PC-3 (cell line): ENCODE data around the gene REEP1. TPM values are rescaled to one million over a fixed set of nuclear protein-coding genes. Genes with fewer than 3 reads are reported as not detected.

Source experiments
- ATAC-seq: fragments of 200-7000 bp; cut with Tn5 transposase; 2 replicates; pipeline ENCODE4 v1.9.1; 2020; ENCODE audit warnings: mild to moderate bottlenecking, moderate library complexity
- BruUV-seq: library from RNA; stranded (reverse); fragments of 400-500 nt; replicated peaks from 2 replicates; lab custom pipeline; 2021; lab: Mats Ljungman, UMichigan
- CTCF ChIA-PET: fragments of 300-600 bp; sonication (Branson Sonifier 250); formaldehyde crosslinking; loops from one replicate; lab custom pipeline; 2022; ENCODE audit warnings: antibody characterized with exemption; lab: Charles Lee
- POLR2A ChIA-PET: fragments of 300-600 bp; sonication (Branson Sonifier 250); formaldehyde crosslinking; loops from one replicate; lab custom pipeline; 2022; ENCODE audit warnings: antibody characterized with exemption; ENCODE audit not compliant: unreplicated experiment; lab: Charles Lee
- DNase-seq: peaks from one replicate; pipeline ENCODE4 v3.0.0-alpha.2; 2015
- H2AFZ ChIP-seq: fragments of 300-600 bp; sonication (generic); 2 replicates; pipeline ENCODE4 v1.6.0; 2016; ENCODE audit warnings: antibody characterized with exemption, low read length
- H3F3A ChIP-seq: fragments of 300-600 bp; sonication (generic); one replicate; pipeline ENCODE4 v1.6.0; 2017; ENCODE audit warnings: antibody characterized with exemption, low read length, control low read depth, mild to moderate bottlenecking; ENCODE audit not compliant: unreplicated experiment
- H3K27ac ChIP-seq: fragments of 300-600 bp; sonication (generic); 2 replicates; pipeline ENCODE4 v1.5.1; 2016; ENCODE audit warnings: mild to moderate bottlenecking, low read length
- H3K27me3 ChIP-seq: fragments of 300-600 bp; sonication (generic); 2 replicates; pipeline ENCODE4 v1.6.1; 2016; ENCODE audit warnings: low read length, mixed read lengths
- H3K36me3 ChIP-seq: fragments of 300-600 bp; sonication (generic); 2 replicates; pipeline ENCODE4 v1.6.1; 2016; ENCODE audit warnings: low read depth, mixed run types, low read length, mixed read lengths
- H3K4me1 ChIP-seq: fragments of 300-600 bp; sonication (generic); 2 replicates; pipeline ENCODE4 v1.5.1; 2016; ENCODE audit warnings: low read length; ENCODE audit not compliant: insufficient read depth
- H3K4me2 ChIP-seq: fragments of 300-600 bp; sonication (generic); 2 replicates; pipeline ENCODE4 v1.6.0; 2016; ENCODE audit warnings: low read length
- H3K4me3 ChIP-seq: fragments of 300-600 bp; sonication (generic); 2 replicates; pipeline ENCODE4 v1.5.1; 2016; ENCODE audit warnings: mild to moderate bottlenecking, low read length, mixed read lengths
- H3K79me2 ChIP-seq: fragments of 300-600 bp; sonication (generic); 2 replicates; pipeline ENCODE4 v1.6.1; 2017; ENCODE audit warnings: low read length, mixed read lengths
- H3K9ac ChIP-seq: fragments of 300-600 bp; sonication (generic); 2 replicates; pipeline ENCODE4 v1.6.0; 2016; ENCODE audit warnings: mild to moderate bottlenecking, low read length
- H3K9me2 ChIP-seq: fragments of 300-600 bp; sonication (generic); replicated peaks from 2 replicates; pipeline ENCODE4 v1.6.1; 2016; ENCODE audit warnings: mixed run types, low read length, mixed read lengths
- H3K9me3 ChIP-seq: fragments of 300-600 bp; sonication (generic); 2 replicates; pipeline ENCODE4 v1.6.1; 2016; ENCODE audit warnings: low read length, mixed read lengths
- H4K20me1 ChIP-seq: fragments of 300-600 bp; sonication (generic); 2 replicates; pipeline ENCODE4 v1.6.1; 2016; ENCODE audit warnings: low read length, mixed read lengths
- CTCF ChIP-seq: fragments of 300-600 bp; sonication (generic); conservative IDR thresholded peaks from 2 replicates; pipeline ENCODE4 v1.5.1; 2017; ENCODE audit warnings: antibody characterized with exemption, low read depth, mild to moderate bottlenecking, low read length
- EZH2 ChIP-seq: fragments of 300-600 bp; sonication (generic); IDR thresholded peaks from one replicate; pipeline ENCODE4 v1.6.1; 2017; ENCODE audit warnings: antibody characterized with exemption, mild to moderate bottlenecking, low read length; ENCODE audit not compliant: unreplicated experiment
- EZH2phosphoT487 ChIP-seq: fragments of 300-600 bp; sonication (generic); IDR thresholded peaks from 2 replicates; pipeline ENCODE4 v1.6.1; 2018; ENCODE audit warnings: mild to moderate bottlenecking, antibody characterized with exemption, low read length, borderline replicate concordance
- intact Hi-C: fragments of 100-400 bp; cut with micrococcal nuclease; formaldehyde crosslinking; loops from 2 replicates; pipeline ENCODE4 v1.9.0; 2023
- total RNA-seq: library from RNA; depleted of rRNA; stranded (reverse); fragments of >200 nt; gene quantifications from 2 replicates; pipeline ENCODE4 v1.2.3, GENCODE V29; 2014

REEP1 gene
- total RNA-seq, 1 experiment from 2014 or later: not detected

GRCh38 chr2:86382108-86382507 is 44.7 kb upstream of the REEP1 start:
- no peak for DNase-seq
- H3K79me2 ChIP-seq: no peaks in the 10 kb centered on the region
- no peaks in the 10 kb centered on the region for H4K20me1 ChIP-seq
- intact Hi-C loops: no loop called here
- H3K4me3 ChIP-seq: no peak overlapping the region
- BruUV-seq: no TSS peak
- H3K9me3 ChIP-seq: no peaks in the 10 kb centered on the region
- ATAC-seq: no peak
- ChIA-PET CTCF (no interaction called here), POLR2A (no interaction called here)
- no peaks in the 10 kb centered on the region for H3K4me1 ChIP-seq
- no peak for TF ChIP-seq EZH2phosphoT487
- TF ChIP-seq EZH2: no peak
- no peak for TF ChIP-seq CTCF
- no peak overlapping the region for H2AFZ ChIP-seq
- H3K9me2 ChIP-seq: peaks cover 2% of the 10 kb centered on the region; the same call in 1 of the 2 replicates
- no peak overlapping the region for H3K27ac ChIP-seq
- H3K4me2 ChIP-seq: no peak overlapping the region
- no peaks in the 10 kb centered on the region for H3K36me3 ChIP-seq
- H3K9ac ChIP-seq: no peak overlapping the region
- H3K27me3 ChIP-seq: peaks cover 3% of the 10 kb centered on the region; the same call in 1 of the 2 replicates
- H3F3A ChIP-seq: no peaks in the 10 kb centered on the region

GRCh38 chr2:86378469-86378868 is 41.0 kb upstream of the REEP1 start:
- Histone ChIP-seq H3K79me2 (no peaks in the 10 kb centered on the region), H3K9me3 (no peaks in the 10 kb centered on the region), H3K27me3 (peaks cover 3% of the 10 kb centered on the region; the same call in 1 of the 2 replicates), H2AFZ (no peak overlapping the region), H3K4me1 (no peaks in the 10 kb centered on the region), H3K36me3 (no peaks in the 10 kb centered on the region), H3K4me2 (no peak overlapping the region), H3K4me3 (no peak overlapping the region), H3K9ac (no peak overlapping the region), H3K9me2 (peaks cover 4% of the 10 kb centered on the region; the same call in 1 of the 2 replicates), H4K20me1 (no peaks in the 10 kb centered on the region), H3F3A (no peaks in the 10 kb centered on the region), H3K27ac (no peak overlapping the region)
- TF ChIP-seq CTCF: no peak
- no peak for TF ChIP-seq EZH2phosphoT487
- TF ChIP-seq EZH2: no peak
- intact Hi-C loops: loop anchor here (10.0 kb wide), 1 partner anchor 234 kb away; no protein-coding TSS in a partner anchor
- ChIA-PET POLR2A (no interaction called here), CTCF (no interaction called here)
- no TSS peak for BruUV-seq
- ATAC-seq: no peak
- DNase-seq: no peak

GRCh38 chr2:86375623-86376022 is 38.2 kb upstream of the REEP1 start:
- BruUV-seq: no TSS peak
- H3K4me1 ChIP-seq: no peaks in the 10 kb centered on the region
- no peak overlapping the region for H3K27ac ChIP-seq
- ATAC-seq (no peak), DNase-seq (no peak)
- H3K79me2 ChIP-seq: no peaks in the 10 kb centered on the region
- no peak overlapping the region for H3K4me2 ChIP-seq
- H2AFZ ChIP-seq: no peak overlapping the region
- H3K27me3 ChIP-seq: peaks cover 3% of the 10 kb centered on the region; the same call in 1 of the 2 replicates
- no peaks in the 10 kb centered on the region for H4K20me1 ChIP-seq
- no peak overlapping the region for H3K9ac ChIP-seq
- TF ChIP-seq EZH2 (no peak), CTCF (no peak), EZH2phosphoT487 (no peak)
- no peaks in the 10 kb centered on the region for H3K36me3 ChIP-seq
- H3K9me2 ChIP-seq: peaks cover 4% of the 10 kb centered on the region; the same call in 1 of the 2 replicates
- no peak overlapping the region for H3K4me3 ChIP-seq
- intact Hi-C loops: loop anchor here (10.0 kb wide), 1 partner anchor 231 kb away; no protein-coding TSS in a partner anchor
- ChIA-PET CTCF (no interaction called here), POLR2A (no interaction called here)
- H3F3A ChIP-seq: no peaks in the 10 kb centered on the region
- no peaks in the 10 kb centered on the region for H3K9me3 ChIP-seq
